ENCODE measurements around the gene XRRA1.

XRRA1 gene

DNA sequence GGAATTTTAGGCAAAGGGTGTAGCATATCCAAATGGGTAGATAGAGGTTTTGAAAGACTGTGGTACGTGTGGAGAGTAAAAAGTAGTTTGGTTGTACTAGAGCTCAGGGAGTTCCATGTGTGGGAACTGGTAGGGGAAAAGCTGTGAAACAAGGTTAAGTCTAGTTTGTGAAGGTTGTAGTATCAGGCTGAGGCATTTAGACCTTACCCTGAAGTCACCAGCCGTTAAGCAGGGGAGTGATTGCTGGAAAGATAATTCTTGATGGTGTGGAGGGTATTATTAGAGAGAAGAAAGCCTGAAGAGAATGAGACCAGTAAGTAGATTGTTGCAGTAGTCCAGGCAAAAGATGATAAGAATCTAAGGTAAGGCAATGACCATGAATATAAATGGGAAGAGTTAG is 132.2 kb downstream of the XRRA1 start:
- H3K4me3 ChIP-seq (ENCODE audit: low read depth, low read length), result no peak overlapping the region
- TF ChIP-seq, protein P1, sequence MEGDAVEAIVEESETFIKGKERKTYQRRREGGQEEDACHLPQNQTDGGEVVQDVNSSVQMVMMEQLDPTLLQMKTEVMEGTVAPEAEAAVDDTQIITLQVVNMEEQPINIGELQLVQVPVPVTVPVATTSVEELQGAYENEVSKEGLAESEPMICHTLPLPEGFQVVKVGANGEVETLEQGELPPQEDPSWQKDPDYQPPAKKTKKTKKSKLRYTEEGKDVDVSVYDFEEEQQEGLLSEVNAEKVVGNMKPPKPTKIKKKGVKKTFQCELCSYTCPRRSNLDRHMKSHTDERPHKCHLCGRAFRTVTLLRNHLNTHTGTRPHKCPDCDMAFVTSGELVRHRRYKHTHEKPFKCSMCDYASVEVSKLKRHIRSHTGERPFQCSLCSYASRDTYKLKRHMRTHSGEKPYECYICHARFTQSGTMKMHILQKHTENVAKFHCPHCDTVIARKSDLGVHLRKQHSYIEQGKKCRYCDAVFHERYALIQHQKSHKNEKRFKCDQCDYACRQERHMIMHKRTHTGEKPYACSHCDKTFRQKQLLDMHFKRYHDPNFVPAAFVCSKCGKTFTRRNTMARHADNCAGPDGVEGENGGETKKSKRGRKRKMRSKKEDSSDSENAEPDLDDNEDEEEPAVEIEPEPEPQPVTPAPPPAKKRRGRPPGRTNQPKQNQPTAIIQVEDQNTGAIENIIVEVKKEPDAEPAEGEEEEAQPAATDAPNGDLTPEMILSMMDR (IDR thresholded peaks at IDR 0.05; ENCODE audit: low read depth, low read length), result no peak
- TF ChIP-seq, protein P2, sequence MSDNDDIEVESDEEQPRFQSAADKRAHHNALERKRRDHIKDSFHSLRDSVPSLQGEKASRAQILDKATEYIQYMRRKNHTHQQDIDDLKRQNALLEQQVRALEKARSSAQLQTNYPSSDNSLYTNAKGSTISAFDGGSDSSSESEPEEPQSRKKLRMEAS (IDR thresholded peaks at IDR 0.05; ENCODE audit: low read depth, low read length), result no peak
- no peak for TF ChIP-seq MYC (IDR thresholded peaks at IDR 0.05; ENCODE audit: low read depth, low read length)
- no peak for TF ChIP-seq POLR2A (IDR thresholded peaks at IDR 0.05; ENCODE audit: extremely low read depth, insufficient read length)
- no peak for DNase-seq (ENCODE audit: low read depth)

DNA sequence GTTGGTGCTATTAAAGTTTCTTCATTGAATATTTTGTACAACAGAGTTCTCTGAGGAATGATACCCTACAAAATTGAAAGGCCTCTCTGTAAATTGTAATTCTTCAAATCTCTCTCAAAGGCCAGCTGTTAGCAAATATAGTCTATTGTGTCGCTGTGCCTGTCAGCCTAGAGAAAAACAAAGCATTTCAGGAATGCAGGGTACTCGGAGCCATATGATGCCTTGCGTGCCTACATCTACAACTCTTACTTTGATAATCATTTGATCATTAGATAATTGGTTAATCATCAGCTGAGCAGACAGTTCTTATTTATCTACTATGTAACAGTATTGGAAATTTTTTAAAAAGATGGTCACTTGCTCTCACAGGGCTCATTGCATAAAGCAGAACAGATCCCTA is 132.9 kb downstream of the XRRA1 start:
- no peak for DNase-seq (ENCODE audit: low read depth)
- H3K4me3 ChIP-seq (ENCODE audit: low read depth, low read length), result no peak overlapping the region
- TF ChIP-seq, protein P1 (IDR thresholded peaks at IDR 0.05; ENCODE audit: low read depth, low read length), result no peak
- TF ChIP-seq POLR2A (IDR thresholded peaks at IDR 0.05; ENCODE audit: extremely low read depth, insufficient read length) (no peak), MYC (IDR thresholded peaks at IDR 0.05; ENCODE audit: low read depth, low read length) (no peak)
- TF ChIP-seq, protein P2 (IDR thresholded peaks at IDR 0.05; ENCODE audit: low read depth, low read length), result no peak

DNA sequence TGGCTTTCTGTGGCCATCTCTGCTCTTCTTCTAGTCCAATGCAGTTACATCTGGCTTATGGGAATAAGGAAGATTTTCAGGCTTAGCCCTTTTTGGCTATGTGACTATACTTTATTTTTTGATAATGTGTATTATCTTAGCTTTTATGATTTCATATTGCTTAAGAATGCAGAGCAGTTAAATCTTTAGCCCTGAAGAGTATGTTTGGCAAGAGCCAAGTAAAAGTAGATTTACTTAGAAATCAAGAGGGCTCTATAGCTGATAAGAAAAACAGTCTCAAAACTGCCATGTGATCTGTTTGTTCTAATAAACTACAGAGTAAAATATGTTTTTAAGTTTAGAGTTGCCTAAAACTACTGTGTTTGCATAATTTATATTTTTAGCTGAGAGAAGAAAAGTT is 139.1 kb downstream of the XRRA1 start:
- H3K4me3 ChIP-seq (ENCODE audit: low read depth, low read length), result no peak overlapping the region
- TF ChIP-seq MYC (IDR thresholded peaks at IDR 0.05; ENCODE audit: low read depth, low read length), result no peak
- TF ChIP-seq POLR2A (IDR thresholded peaks at IDR 0.05; ENCODE audit: extremely low read depth, insufficient read length), result no peak
- TF ChIP-seq, protein P2 (IDR thresholded peaks at IDR 0.05; ENCODE audit: low read depth, low read length), result no peak
- TF ChIP-seq, protein P1 (IDR thresholded peaks at IDR 0.05; ENCODE audit: low read depth, low read length), result no peak
- no peak for DNase-seq (ENCODE audit: low read depth)

DNA sequence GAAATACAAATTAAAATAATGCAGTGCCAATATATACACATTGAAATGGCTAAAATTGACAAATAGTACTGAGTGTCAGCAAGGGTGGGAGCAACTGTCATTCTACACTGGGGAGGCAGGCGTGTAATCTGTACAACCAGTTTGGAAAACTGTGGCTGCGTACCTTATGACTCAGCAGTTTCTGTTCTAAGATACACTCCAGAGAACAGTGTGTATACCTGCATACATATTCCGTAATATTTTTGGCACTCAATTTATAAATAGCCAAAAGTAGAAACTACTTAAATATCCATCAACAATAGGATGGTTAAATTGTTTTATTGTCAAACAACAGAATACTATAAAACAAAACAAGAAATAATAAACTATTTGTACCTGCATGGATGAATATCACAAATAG is 142.6 kb downstream of the XRRA1 start:
- no peak for DNase-seq (ENCODE audit: low read depth)
- H3K4me3 ChIP-seq (ENCODE audit: low read depth, low read length), result no peak overlapping the region
- TF ChIP-seq, protein P1 (IDR thresholded peaks at IDR 0.05; ENCODE audit: low read depth, low read length), result no peak
- TF ChIP-seq, protein P2 (IDR thresholded peaks at IDR 0.05; ENCODE audit: low read depth, low read length), result no peak
- TF ChIP-seq MYC (IDR thresholded peaks at IDR 0.05; ENCODE audit: low read depth, low read length), result no peak
- TF ChIP-seq POLR2A (IDR thresholded peaks at IDR 0.05; ENCODE audit: extremely low read depth, insufficient read length), result no peak

DNA sequence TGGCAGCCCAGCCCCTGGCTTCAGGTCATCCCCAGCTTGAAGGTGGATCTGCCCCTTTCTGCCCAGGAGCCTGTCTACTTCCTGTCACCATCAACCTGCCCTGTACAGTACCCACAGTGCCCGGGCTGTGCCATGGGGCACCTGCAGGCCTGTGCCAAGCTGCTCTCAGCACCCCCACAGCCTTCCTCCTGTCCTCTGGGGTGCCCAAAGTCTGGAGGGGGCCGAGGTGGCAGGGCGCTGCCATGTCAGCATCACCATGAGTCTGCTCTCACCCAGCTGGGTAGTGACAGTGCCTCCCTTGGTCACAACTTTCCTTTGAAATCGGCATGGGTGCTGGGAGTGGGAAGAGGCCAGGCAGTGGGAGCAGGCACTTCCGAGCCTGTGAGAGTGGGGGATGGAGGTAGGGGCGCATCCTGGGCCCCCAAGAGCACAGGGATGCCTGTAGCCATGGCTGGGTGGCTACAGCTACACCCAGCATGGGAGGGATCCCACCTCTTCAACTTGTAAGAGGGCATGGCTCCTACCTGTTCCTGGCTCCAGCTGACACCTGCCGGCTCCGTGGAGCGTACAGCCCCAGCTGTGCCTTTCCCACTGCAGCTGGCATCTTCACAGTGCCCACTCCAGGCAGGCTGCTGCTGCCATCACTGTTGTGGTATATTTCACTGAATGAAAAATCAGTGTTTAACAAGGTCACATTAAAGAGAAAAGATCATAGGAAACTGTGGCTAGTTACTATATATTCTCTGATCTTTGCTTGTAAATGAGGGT is 157.4 kb downstream of the XRRA1 start:
- TF ChIP-seq MYC (IDR thresholded peaks at IDR 0.05; ENCODE audit: low read depth, low read length), result no peak
- TF ChIP-seq POLR2A (IDR thresholded peaks at IDR 0.05; ENCODE audit: extremely low read depth, insufficient read length), result no peak
- TF ChIP-seq, protein P2 (IDR thresholded peaks at IDR 0.05; ENCODE audit: low read depth, low read length), result no peak
- TF ChIP-seq, protein P1 (IDR thresholded peaks at IDR 0.05; ENCODE audit: low read depth, low read length), result no peak
- no peak for DNase-seq (ENCODE audit: low read depth)
- H3K4me3 ChIP-seq (ENCODE audit: low read depth, low read length), result no peak overlapping the region
